HepG2 (cell line): ENCODE measurements around the gene PWP1. TPM values are rescaled to one million over a fixed set of nuclear protein-coding genes. Genes with fewer than 3 reads are reported as not detected.

Experiments
- ATAC-seq: fragments of 200-7000 bp; cut with Tn5 transposase; 3 replicates; pipeline ENCODE4 v1.9.1; 2020; ENCODE audit warnings: mild to moderate bottlenecking, moderate library complexity
- BruUV-seq: library from RNA; stranded (reverse); fragments of 400-500 nt; replicated peaks from 2 replicates; lab custom pipeline; 2021; lab: Mats Ljungman, UMichigan
- CTCF ChIA-PET: fragments of 300-600 bp; formaldehyde crosslinking; extraction: SDS; loops from one replicate; lab custom pipeline; 2021; ENCODE audit warnings: low total read pairs, inconsistent platforms, low intra/inter-chr PET ratio; lab: Yijun Ruan, JAX
- POLR2A ChIA-PET: fragments of 350-600 bp; sonication (Branson Sonifier 250); formaldehyde crosslinking; loops from one replicate; lab custom pipeline; 2020; ENCODE audit warnings: antibody characterized with exemption, inconsistent platforms; lab: Yijun Ruan, JAX
- DNase-seq: peaks from one replicate; pipeline ENCODE4 v3.0.0-alpha.2; 2015; ENCODE audit warnings: low spot score
- FAIRE-seq: peaks from 3 replicates; lab custom pipeline; 2011; peaks lifted over from hg19 to GRCh38; lab: Jason Lieb, UNC
- H2AFZ ChIP-seq: one replicate; pipeline ENCODE4 v1.6.1; 2011; ENCODE audit warnings: low read length, inconsistent platforms
- H3K27ac ChIP-seq: fragments of 300-600 bp; 3 replicates; pipeline ENCODE4 v1.8.0; 2011; ENCODE audit warnings: mixed run types, mild to moderate bottlenecking, mixed read lengths, low read length, inconsistent platforms; ENCODE audit not compliant: insufficient read depth; ENCODE audit errors: extremely low read length
- H3K27me3 ChIP-seq, 2 experiments: fragments of 200-600 bp in 1 of 2; 2 replicates in 1 of 2; 3 replicates in 1 of 2; pipeline versions ENCODE4 v1.6.0 to v1.8.0; 2011; ENCODE audit warnings: low read length in 2 of 2, mild to moderate bottlenecking in 2 of 2, moderate library complexity in 2 of 2, inconsistent platforms in 1 of 2; ENCODE audit not compliant: insufficient read depth in 2 of 2, control insufficient read depth in 1 of 2
- H3K36me3 ChIP-seq, 2 experiments: fragments of 200-600 bp in 1 of 2; replicated peaks in 1 of 2; 2 replicates in 1 of 2; 3 replicates in 1 of 2; pipeline versions ENCODE4 v1.5.1 to v1.8.0; 2011; ENCODE audit warnings: low read length in 2 of 2, inconsistent platforms in 1 of 2; ENCODE audit not compliant: insufficient read depth in 2 of 2, control insufficient read depth in 1 of 2
- H3K4me1 ChIP-seq: 2 replicates; pipeline ENCODE4 v1.5.1; 2012; ENCODE audit warnings: low read length, inconsistent platforms; ENCODE audit not compliant: insufficient read depth
- H3K4me2 ChIP-seq: 2 replicates; pipeline ENCODE4 v1.6.0; 2011; ENCODE audit warnings: low read depth, low read length, inconsistent platforms
- H3K4me3 ChIP-seq, 3 experiments: fragments of 200-600 bp in 1 of 3; sonication (generic), shearing (Covaris generic) in 1 of 3; replicated peaks in 1 of 3; 2 replicates each; pipeline ENCODE4 v1.5.1; 2011 to 2016; ENCODE audit warnings: low read length in 3 of 3, inconsistent platforms in 2 of 3, low read depth in 2 of 3, mild to moderate bottlenecking in 2 of 3, control low read depth in 1 of 3, mixed read lengths in 1 of 3; ENCODE audit not compliant: insufficient read depth in 1 of 3
- H3K79me2 ChIP-seq: one replicate; pipeline ENCODE4 v1.6.1; 2011; ENCODE audit warnings: low read length, inconsistent platforms; ENCODE audit not compliant: insufficient read depth
- H3K9ac ChIP-seq: 2 replicates; pipeline ENCODE4 v1.6.0; 2011; ENCODE audit warnings: mild to moderate bottlenecking, low read depth, low read length, inconsistent platforms; ENCODE audit not compliant: insufficient read depth
- H3K9me3 ChIP-seq: 2 replicates; pipeline ENCODE4 v1.5.1; 2012; ENCODE audit warnings: mild to moderate bottlenecking, low read length
- H4K20me1 ChIP-seq: 2 replicates; pipeline ENCODE4 v1.6.0; 2011; ENCODE audit warnings: inconsistent platforms, mild to moderate bottlenecking, low read length, moderate library complexity; ENCODE audit not compliant: insufficient read depth
- EHMT2 ChIP-seq: fragments of 200-600 bp; sonication (generic); IDR thresholded peaks from 2 replicates; pipeline ENCODE4 v1.7.0; 2017; ENCODE audit warnings: antibody characterized with exemption, low read depth, low read length, borderline replicate concordance
- LBX2 ChIP-seq: sonication (generic); formaldehyde crosslinking; IDR thresholded peaks from 2 replicates; pipeline ENCODE4 v1.5.0; 2020; ENCODE audit warnings: missing genetic modification reagents, mild to moderate bottlenecking, borderline replicate concordance
- WGBS: methylation state at CpG from one replicate; pipeline ENCODE4 v1.1.6; 2017; ENCODE audit warnings: low lambda C conversion rate; 5-methylcytosine and 5-hydroxymethylcytosine counted together
- in situ Hi-C: cut with HindIII; loops from 2 replicates; pipeline ENCODE4 v1.10.0; 2017; ENCODE audit warnings: low pct_unique_long_range_greater_than_20kb; ENCODE audit not compliant: extremely low pct_ligation_motif_present
- intact Hi-C: fragments of 100-400 bp; cut with micrococcal nuclease; formaldehyde crosslinking; loops from one replicate; pipeline ENCODE4 v1.10.0; 2022; ENCODE audit not compliant: unreplicated experiment
- polyA plus RNA-seq, 8 experiments: library from polyadenylated mRNA; depleted of rRNA in 3 of 8; stranded (reverse) in 7 of 8; unstranded in 1 of 8; fragments of >200 nt; fragmentation: Illumina TruSeq in 4 of 8; extraction: Trizol in 4 of 8; gene quantifications; 2 replicates each; pipeline versions ENCODE4 v1.2.1 to v1.2.3, GENCODE V29; 2011 to 2016; ENCODE audit warnings: low read depth in 4 of 8, missing spikeins in 1 of 8, mixed read lengths in 1 of 8; ENCODE audit not compliant: insufficient read depth in 1 of 8
- total RNA-seq, 5 experiments: library from RNA; depleted of rRNA; stranded (reverse); fragments of >200 nt; fragmentation: Illumina TruSeq; extraction: Trizol; gene quantifications; 2 replicates each; pipeline ENCODE4 v1.2.3, GENCODE V29; 2016; ENCODE audit warnings: low read depth in 1 of 5

PWP1 gene
- total and polyA plus RNA-seq, 2 of the 13 experiments (the other 11 are each of a cell fraction or from before 2014, with no cell fraction given), result 65.9 to 70.2 TPM

DNA sequence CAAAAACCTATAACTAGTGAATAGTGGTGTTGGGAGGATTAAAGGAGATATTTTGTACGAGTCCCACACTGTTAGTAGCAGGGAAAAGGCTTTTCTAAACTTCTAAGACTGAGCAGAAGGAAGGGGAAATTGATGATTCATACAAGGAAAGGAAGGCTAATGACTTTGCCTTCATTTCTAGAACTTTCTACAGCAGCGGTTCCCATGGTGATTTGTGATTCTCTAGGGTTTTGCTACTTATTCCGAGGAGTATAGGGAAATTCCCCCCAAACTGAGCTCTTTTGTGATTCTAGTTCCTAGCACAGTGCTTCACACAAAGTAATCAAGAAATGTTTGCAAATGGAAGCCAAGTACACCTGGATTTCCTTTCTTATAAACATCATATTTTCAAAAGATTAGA, 23.8 kb upstream of the PWP1 start:
- no peak for ATAC-seq
- no peak overlapping the region for H3K4me2 ChIP-seq
- intact Hi-C loops, result no loop called here
- no peak overlapping the region for H2AFZ ChIP-seq
- no peaks in the 10 kb centered on the region for H3K79me2 ChIP-seq
- no peak overlapping the region for H3K27ac ChIP-seq
- H3K9me3 ChIP-seq, result no peaks in the 10 kb centered on the region
- no peak overlapping the region for H3K4me3 ChIP-seq
- no peaks in the 10 kb centered on the region for H4K20me1 ChIP-seq
- 18% methylated on average over 3 of the region's 3 CpGs for WGBS
- H3K4me1 ChIP-seq, result no peaks in the 10 kb centered on the region
- FAIRE-seq, result no peak
- POLR2A ChIA-PET, result no interaction called here
- CTCF ChIA-PET, result no interaction called here
- H3K36me3 ChIP-seq, result peaks cover 0 to 1% of the 10 kb centered on the region in 2 experiments; a peak in 1 of 5 replicates
- TF ChIP-seq LBX2 (CRISPR knock-in tag), result no peak
- H3K27me3 ChIP-seq, result peaks cover 0 to 7% of the 10 kb centered on the region in 2 experiments; a peak in 2 of 5 replicates
- in situ Hi-C loops, result no loop called here
- BruUV-seq, result no TSS peak
- DNase-seq, result no peak
- H3K9ac ChIP-seq, result no peak overlapping the region

GRCh38 chr12:107662484-107662883, 23.1 kb upstream of the PWP1 start:
- Histone ChIP-seq H3K4me3 (no peak overlapping the region), H4K20me1 (no peaks in the 10 kb centered on the region), H3K9me3 (no peaks in the 10 kb centered on the region), H3K36me3 (0 out of 5 replicates have a peak, but pooled peaks cover 0 to 1% of the 10 kb centered on the region in 2 experiments), H3K4me1 (no peaks in the 10 kb centered on the region), H2AFZ (no peak overlapping the region), H3K79me2 (no peaks in the 10 kb centered on the region), H3K9ac (no peak overlapping the region), H3K4me2 (no peak overlapping the region), H3K27ac (no peak overlapping the region), H3K27me3 (peaks cover 0 to 7% of the 10 kb centered on the region in 2 experiments; a peak in 2 of 5 replicates)
- FAIRE-seq (no peak), ATAC-seq (no peak), DNase-seq (no peak)
- no peak for TF ChIP-seq EHMT2
- POLR2A ChIA-PET, result no interaction called here
- 31% methylated on average over 6 of the region's 6 CpGs for WGBS
- CTCF ChIA-PET, result no interaction called here
- in situ Hi-C loops (no loop called here), intact Hi-C loops (no loop called here)
- no TSS peak for BruUV-seq
